HepG2 (cell line): ENCODE measurements around the gene MLN. TPM values are rescaled to one million over a fixed set of nuclear protein-coding genes. Genes with fewer than 3 reads are reported as not detected.

ENCODE experiments used
- ATM ChIP-seq: fragments of 450-650 bp; IDR thresholded peaks from 2 replicates; pipeline ENCODE4 v1.7.1; 2017; ENCODE audit warnings: mild to moderate bottlenecking, borderline replicate concordance
- DPF2 ChIP-seq: sonication (generic); formaldehyde crosslinking; IDR thresholded peaks from 2 replicates; pipeline ENCODE4 v1.4.0; 2020; ENCODE audit warnings: mild to moderate bottlenecking, low read depth, missing genetic modification reagents, borderline replicate concordance
- EHMT2 ChIP-seq: fragments of 200-600 bp; sonication (generic); IDR thresholded peaks from 2 replicates; pipeline ENCODE4 v1.7.0; 2017; ENCODE audit warnings: antibody characterized with exemption, low read depth, low read length, borderline replicate concordance
- ERF ChIP-seq: IDR thresholded peaks from 2 replicates; pipeline ENCODE4 v1.6.1; 2018; ENCODE audit warnings: missing biosample characterization, missing genetic modification reagents
- FOSL2 ChIP-seq: sonication (generic); formaldehyde crosslinking; IDR thresholded peaks from 2 replicates; pipeline ENCODE4 v1.4.0; 2020; ENCODE audit warnings: missing genetic modification reagents
- HBP1 ChIP-seq: IDR thresholded peaks from 2 replicates; pipeline ENCODE4 v1.6.1; 2016; ENCODE audit warnings: low read depth, control low read depth
- HINFP ChIP-seq: sonication (generic); formaldehyde crosslinking; IDR thresholded peaks from 2 replicates; pipeline ENCODE4 v1.4.0; 2020; ENCODE audit warnings: low read depth, mild to moderate bottlenecking, missing genetic modification reagents
- HIVEP1 ChIP-seq: sonication (generic); formaldehyde crosslinking; IDR thresholded peaks from 2 replicates; pipeline ENCODE4 v1.4.0; 2020; ENCODE audit warnings: mild to moderate bottlenecking, missing genetic modification reagents
- IKZF1 ChIP-seq: fragments of 450-650 bp; IDR thresholded peaks from 2 replicates; pipeline ENCODE4 v1.7.1; 2016
- KMT2B ChIP-seq: IDR thresholded peaks from 2 replicates; pipeline ENCODE4 v1.6.1; 2016; ENCODE audit warnings: missing genetic modification reagents, missing compliant biosample characterization
- MXI1 ChIP-seq: IDR thresholded peaks from 3 replicates; pipeline ENCODE4 v1.6.1; 2012; ENCODE audit warnings: low read depth, low read length, inconsistent platforms, borderline replicate concordance
- SUZ12 ChIP-seq: fragments of 150-350 bp; IDR thresholded peaks from 2 replicates; pipeline ENCODE4 v1.6.1; 2014; ENCODE audit warnings: low read depth, low read length
- ZC3H4 ChIP-seq: sonication (generic); formaldehyde crosslinking; IDR thresholded peaks from 2 replicates; pipeline ENCODE4 v1.4.0; 2020; ENCODE audit warnings: missing genetic modification reagents, borderline replicate concordance
- ZFP36L2 ChIP-seq: sonication (generic); formaldehyde crosslinking; IDR thresholded peaks from 2 replicates; pipeline ENCODE4 v1.4.0; 2020; ENCODE audit warnings: missing genetic modification reagents
- ZHX2 ChIP-seq, 2 experiments: sonication (generic) in 1 of 2; formaldehyde crosslinking in 1 of 2; IDR thresholded peaks; 2 replicates each; pipeline versions ENCODE4 v1.6.1 to v1.9.0; 2014 to 2022; ENCODE audit warnings: antibody characterized with exemption in 1 of 2, borderline replicate concordance in 1 of 2, inconsistent platforms in 1 of 2, low read depth in 1 of 2, missing genetic modification reagents in 1 of 2
- ZNF235 ChIP-seq: sonication (generic); formaldehyde crosslinking; IDR thresholded peaks from 2 replicates; pipeline ENCODE4 v1.8.1; 2023; ENCODE audit warnings: mild to moderate bottlenecking, missing genetic modification reagents, borderline replicate concordance
- ZNF296 ChIP-seq: sonication (generic); formaldehyde crosslinking; conservative IDR thresholded peaks from 2 replicates; pipeline ENCODE4 v1.5.0; 2020; ENCODE audit warnings: mild to moderate bottlenecking, missing genetic modification reagents
- ZNF432 ChIP-seq: sonication (generic); formaldehyde crosslinking; IDR thresholded peaks from 2 replicates; pipeline ENCODE4 v1.5.0; 2020; ENCODE audit warnings: missing genetic modification reagents, mild to moderate bottlenecking, borderline replicate concordance
- ZNF567 ChIP-seq: sonication (generic); formaldehyde crosslinking; IDR thresholded peaks from 2 replicates; pipeline ENCODE4 v1.8.1; 2023; ENCODE audit warnings: mild to moderate bottlenecking, missing genetic modification reagents, borderline replicate concordance
- ZNF607 ChIP-seq: sonication (generic); formaldehyde crosslinking; IDR thresholded peaks from 2 replicates; pipeline ENCODE4 v1.5.1; 2020; ENCODE audit warnings: missing genetic modification reagents, mild to moderate bottlenecking, borderline replicate concordance
- polyA plus RNA-seq, 8 experiments: library from polyadenylated mRNA; depleted of rRNA in 3 of 8; stranded (reverse) in 7 of 8; unstranded in 1 of 8; fragments of >200 nt; fragmentation: Illumina TruSeq in 4 of 8; extraction: Trizol in 4 of 8; gene quantifications; 2 replicates each; pipeline versions ENCODE4 v1.2.1 to v1.2.3, GENCODE V29; 2011 to 2016; ENCODE audit warnings: low read depth in 4 of 8, missing spikeins in 1 of 8, mixed read lengths in 1 of 8; ENCODE audit not compliant: insufficient read depth in 1 of 8
- total RNA-seq, 5 experiments: library from RNA; depleted of rRNA; stranded (reverse); fragments of >200 nt; fragmentation: Illumina TruSeq; extraction: Trizol; gene quantifications; 2 replicates each; pipeline ENCODE4 v1.2.3, GENCODE V29; 2016; ENCODE audit warnings: low read depth in 1 of 5
- TF ChIP-seq, protein P1 (sequence below): sonication (generic); formaldehyde crosslinking; IDR thresholded peaks from 2 replicates; pipeline ENCODE4 v1.4.0; 2020; ENCODE audit warnings: mild to moderate bottlenecking, missing genetic modification reagents
- TF ChIP-seq, protein P2 (sequence below): IDR thresholded peaks from 2 replicates; pipeline ENCODE4 v1.6.1; 2016; ENCODE audit warnings: low read depth, borderline replicate concordance

MLN gene
- total and polyA plus RNA-seq, 2 of the 13 experiments (the other 11 are each of a cell fraction or from before 2014, with no cell fraction given): not detected

DNA sequence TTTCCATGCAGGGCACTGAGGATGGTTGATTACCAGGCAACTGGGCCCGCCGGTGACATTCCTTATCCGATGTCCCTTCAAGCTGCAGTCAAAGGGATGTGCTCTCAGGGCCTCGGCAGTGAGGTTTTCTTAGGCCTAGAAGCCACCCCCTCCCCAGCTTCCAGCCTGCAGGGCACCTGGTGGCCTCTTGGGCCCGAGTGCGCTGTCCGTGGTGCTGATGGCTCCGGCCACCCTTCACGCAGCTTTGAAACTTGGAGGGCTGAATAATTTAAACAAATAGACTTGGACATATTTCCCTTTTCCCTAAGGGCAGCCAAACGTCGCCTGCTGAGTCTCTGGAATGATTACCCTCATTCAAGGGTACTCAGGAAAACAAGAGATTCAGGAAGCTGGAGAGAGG is 8.9 kb upstream of the MLN start (continued):
- TF ChIP-seq ZC3H4 (CRISPR knock-in tag) (no peak), EHMT2 (peak; percentile 96), DPF2 (CRISPR knock-in tag) (no peak), ZNF235 (CRISPR knock-in tag) (peak; percentile 85; the same call in 1 of the 2 replicates), IKZF1 (no peak), SUZ12 (no peak), ATM (no peak), HBP1 (CRISPR knock-in tag) (peak; percentile 92), FOSL2 (CRISPR knock-in tag) (peak; percentile 73), HINFP (CRISPR knock-in tag) (peak; percentile 58; the same call in 1 of the 2 replicates), ZNF432 (CRISPR knock-in tag) (no peak), HIVEP1 (CRISPR knock-in tag) (peak; percentile 54; the same call in 1 of the 2 replicates), ERF (CRISPR knock-in tag) (peak; percentile 94), ZNF567 (no peak), ZNF607 (CRISPR knock-in tag) (peak; percentile 86), MXI1 (no peak), ZNF296 (CRISPR knock-in tag) (peak; percentile 78; the same call in 1 of the 2 replicates), ZHX2 (IDR thresholded peaks at IDR 0.05; ENCODE audit: low read depth) (no peak), ZHX2 (CRISPR knock-in tag; IDR thresholded peaks at IDR 0.05; ENCODE audit: borderline replicate concordance) (peak; percentile 89; the same call in 1 of the 2 replicates), ZFP36L2 (CRISPR knock-in tag) (peak; percentile 95; the same call in 1 of the 2 replicates), KMT2B (CRISPR knock-in tag) (peak; percentile 78; the same call in 1 of the 2 replicates)
- TF ChIP-seq, protein P1, sequence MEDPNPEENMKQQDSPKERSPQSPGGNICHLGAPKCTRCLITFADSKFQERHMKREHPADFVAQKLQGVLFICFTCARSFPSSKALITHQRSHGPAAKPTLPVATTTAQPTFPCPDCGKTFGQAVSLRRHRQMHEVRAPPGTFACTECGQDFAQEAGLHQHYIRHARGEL (CRISPR knock-in tag): no peak
- TF ChIP-seq, protein P2, sequence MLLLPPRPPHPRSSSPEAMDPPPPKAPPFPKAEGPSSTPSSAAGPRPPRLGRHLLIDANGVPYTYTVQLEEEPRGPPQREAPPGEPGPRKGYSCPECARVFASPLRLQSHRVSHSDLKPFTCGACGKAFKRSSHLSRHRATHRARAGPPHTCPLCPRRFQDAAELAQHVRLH (CRISPR knock-in tag): peak; percentile 92; the same call in 1 of the 2 replicates
